Measurements from ENCODE around the gene SEPTIN2.
"Not testable (repeated sequence)": the region's sequence is repeated elsewhere in the genome, so short reads cannot be mapped to it uniquely, and the experiment has no call there.

SEPTIN2 gene

DNA sequence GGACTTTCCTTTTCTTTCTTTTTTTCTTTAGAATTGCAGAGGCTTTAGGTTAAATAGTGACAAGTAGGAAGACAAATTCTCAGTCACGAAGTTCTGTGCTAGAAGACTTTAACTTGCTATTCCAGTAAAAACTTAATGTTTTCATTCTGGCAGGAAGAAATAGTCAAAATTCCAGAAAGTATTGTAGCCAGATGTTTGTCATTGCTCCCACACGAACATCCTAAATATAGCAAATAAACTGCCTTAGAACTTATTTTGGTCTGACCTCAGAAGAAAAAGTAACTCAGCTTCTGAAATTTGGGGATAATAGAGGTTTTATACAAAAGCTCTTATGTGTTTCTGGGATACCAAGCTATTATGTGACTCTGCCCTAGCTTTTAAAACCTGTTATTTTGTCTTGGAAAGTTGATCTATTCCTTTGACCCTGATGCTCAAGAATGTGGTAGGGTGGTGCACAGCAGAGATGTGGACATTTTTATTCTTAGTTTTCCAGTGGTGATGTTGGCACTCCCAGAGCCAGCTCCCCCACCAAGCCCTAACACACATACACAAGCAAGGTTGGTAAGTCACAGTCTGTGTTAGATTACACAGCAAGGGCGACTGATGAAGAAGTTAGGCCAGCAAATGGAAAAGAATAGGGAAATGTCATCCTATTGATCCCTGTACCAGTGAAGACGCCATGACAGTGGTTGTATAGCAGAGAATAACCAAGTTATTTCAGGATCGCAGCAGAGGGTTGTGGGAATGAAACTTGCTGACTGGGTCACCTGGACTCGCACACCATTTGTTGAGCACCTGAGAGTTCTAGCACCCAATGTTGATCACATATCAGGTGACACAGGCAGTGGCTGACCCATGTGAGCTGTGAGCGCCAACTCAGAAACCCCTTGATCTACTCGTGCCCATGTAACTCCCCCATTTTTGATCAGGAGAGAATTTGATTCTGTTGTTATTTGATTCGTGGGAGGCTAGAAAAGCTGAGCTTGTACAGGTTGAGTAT is 64.1 kb downstream of the SEPTIN2 start:
- TF ChIP-seq, protein P1, sequence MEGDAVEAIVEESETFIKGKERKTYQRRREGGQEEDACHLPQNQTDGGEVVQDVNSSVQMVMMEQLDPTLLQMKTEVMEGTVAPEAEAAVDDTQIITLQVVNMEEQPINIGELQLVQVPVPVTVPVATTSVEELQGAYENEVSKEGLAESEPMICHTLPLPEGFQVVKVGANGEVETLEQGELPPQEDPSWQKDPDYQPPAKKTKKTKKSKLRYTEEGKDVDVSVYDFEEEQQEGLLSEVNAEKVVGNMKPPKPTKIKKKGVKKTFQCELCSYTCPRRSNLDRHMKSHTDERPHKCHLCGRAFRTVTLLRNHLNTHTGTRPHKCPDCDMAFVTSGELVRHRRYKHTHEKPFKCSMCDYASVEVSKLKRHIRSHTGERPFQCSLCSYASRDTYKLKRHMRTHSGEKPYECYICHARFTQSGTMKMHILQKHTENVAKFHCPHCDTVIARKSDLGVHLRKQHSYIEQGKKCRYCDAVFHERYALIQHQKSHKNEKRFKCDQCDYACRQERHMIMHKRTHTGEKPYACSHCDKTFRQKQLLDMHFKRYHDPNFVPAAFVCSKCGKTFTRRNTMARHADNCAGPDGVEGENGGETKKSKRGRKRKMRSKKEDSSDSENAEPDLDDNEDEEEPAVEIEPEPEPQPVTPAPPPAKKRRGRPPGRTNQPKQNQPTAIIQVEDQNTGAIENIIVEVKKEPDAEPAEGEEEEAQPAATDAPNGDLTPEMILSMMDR (IDR thresholded peaks at IDR 0.05; ENCODE audit: insufficient read depth, low read depth, low read length, missing control alignments): no peak
- DNase-seq (ENCODE audit: low read depth): no peak
- H3K4me3 ChIP-seq (ENCODE audit: low read depth, low read length): no peak overlapping the region

DNA sequence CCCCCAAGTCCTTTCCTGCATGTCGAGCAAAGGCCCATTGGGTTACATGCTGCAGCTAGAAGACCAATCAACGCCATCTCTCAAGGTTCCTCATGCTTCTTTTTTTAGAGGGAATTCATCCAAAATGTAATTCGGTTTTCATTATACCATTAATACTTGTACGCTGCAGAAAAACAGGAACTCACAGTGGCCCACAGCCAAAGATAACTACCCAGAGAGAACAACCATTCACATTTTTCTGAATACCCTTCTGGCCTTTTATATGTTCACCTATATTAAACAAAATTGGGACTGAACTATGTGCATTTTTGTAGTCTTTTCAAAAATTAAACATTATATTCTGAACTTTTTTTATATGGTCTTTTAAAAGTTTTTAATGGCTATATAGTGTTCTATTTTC is 66.1 kb downstream of the SEPTIN2 start:
- DNase-seq (ENCODE audit: low read depth): no peak
- TF ChIP-seq, protein P1 (IDR thresholded peaks at IDR 0.05; ENCODE audit: insufficient read depth, low read depth, low read length, missing control alignments): no peak
- no peak overlapping the region for H3K4me3 ChIP-seq (ENCODE audit: low read depth, low read length)

DNA sequence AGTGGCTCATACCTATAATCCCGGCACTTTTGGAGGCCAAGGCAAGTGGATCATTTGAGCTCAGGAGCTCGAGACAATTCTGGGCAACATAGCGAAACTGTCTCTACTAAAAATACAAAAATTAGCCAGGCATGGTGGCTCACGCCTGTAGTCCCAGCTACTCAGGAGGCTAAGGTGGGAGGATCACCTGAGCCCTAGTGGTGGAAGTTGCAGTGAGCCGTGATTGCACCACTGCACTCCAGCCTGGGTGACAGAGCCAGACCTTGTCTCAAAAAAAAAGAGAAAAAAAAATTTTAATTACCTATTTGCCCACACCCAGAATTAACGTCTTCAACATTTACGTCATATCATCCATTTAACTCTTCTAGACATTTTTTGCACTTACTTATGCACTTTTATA is 69.7 kb downstream of the SEPTIN2 start:
- H3K4me3 ChIP-seq (ENCODE audit: low read depth, low read length); DNase-seq (ENCODE audit: low read depth): not testable (repeated sequence)

DNA sequence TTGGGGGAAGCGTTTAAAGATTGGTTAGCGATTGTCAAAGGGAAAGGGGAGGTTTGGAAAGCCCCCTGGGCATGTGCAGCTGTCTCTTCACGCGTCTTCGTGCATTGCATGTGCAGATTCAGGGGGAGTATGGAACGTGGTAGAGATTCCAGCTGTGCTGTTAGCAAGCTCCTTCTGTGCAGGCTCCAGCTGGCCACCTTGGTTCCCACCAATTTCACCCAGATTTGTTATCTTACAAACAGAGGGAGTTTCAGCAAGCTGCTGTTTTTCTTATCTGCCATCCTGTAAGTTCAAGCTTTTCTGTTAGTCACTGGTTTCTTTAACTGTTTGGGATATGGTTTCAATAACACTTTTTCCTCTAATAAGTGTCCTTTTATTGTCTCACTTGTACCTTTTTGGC is 70.8 kb downstream of the SEPTIN2 start:
- no peak for DNase-seq (ENCODE audit: low read depth)
- TF ChIP-seq, protein P1 (IDR thresholded peaks at IDR 0.05; ENCODE audit: insufficient read depth, low read depth, low read length, missing control alignments): no peak
- no peak overlapping the region for H3K4me3 ChIP-seq (ENCODE audit: low read depth, low read length)

DNA sequence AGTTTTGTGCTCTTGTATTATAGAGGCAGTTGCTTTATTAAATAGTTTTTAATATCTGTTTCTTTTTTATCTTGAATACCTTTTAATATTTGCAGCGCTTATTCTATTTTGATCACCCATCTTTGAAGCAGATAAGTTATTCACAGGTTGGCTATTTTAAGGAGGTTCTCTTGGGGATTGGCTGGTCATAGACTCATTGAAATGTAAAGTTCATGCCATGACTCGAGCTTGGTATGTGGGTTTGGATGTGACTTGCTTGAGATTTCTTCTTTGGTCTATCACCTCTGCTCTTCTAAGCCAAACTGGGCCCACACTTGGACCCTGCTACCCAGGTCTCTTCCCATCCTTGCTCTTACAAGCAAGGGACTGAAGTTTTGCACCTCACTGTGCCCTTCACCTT is 74.0 kb downstream of the SEPTIN2 start:
- TF ChIP-seq, protein P1 (IDR thresholded peaks at IDR 0.05; ENCODE audit: insufficient read depth, low read depth, low read length, missing control alignments): no peak
- H3K4me3 ChIP-seq (ENCODE audit: low read depth, low read length): no peak overlapping the region
- no peak for DNase-seq (ENCODE audit: low read depth)

DNA sequence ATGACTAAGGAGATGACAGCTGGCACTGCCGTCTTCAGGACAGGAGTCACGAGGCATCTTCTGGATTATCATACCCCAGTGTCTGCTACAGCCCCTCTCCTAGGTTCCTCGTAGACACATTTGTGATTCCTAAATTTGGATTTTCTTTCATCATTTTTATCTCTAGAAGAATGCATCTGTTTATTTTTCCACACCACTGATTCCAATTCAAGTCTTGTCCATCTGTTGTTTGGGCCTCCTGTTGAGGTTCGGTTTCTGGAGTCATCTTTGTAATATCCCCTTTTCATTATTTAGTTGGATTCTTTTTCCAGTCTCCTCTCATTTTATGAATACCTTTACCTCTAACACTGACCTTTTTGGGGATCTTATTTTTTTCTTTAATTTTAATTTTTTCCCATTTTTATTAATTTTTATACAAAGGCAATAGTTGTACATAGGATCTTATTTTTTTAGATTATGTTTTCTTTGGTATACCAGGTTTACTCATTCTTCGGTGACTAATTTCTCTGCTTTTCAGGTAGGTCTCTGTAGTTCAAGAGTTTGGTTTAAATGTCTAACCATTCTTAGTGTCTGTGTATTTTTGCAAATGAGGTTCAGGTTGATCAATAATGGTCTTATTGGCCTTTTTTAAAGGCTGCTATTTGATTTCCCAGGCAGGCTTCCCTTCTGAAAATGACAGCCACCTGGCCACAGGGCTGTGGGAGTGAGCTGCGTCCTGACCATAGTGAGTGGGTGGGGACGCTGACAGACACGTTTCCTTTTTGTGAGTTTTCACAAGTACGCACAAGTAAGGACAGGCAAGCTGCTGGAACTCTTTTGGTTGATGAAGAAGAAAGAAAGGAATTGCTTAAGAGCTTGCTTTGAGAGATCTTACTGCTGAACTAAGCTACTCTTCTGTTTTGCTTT is 74.8 kb downstream of the SEPTIN2 start:
- TF ChIP-seq, protein P1 (IDR thresholded peaks at IDR 0.05; ENCODE audit: insufficient read depth, low read depth, low read length, missing control alignments): no peak
- DNase-seq (ENCODE audit: low read depth): peak; percentile 67
- no peak overlapping the region for H3K4me3 ChIP-seq (ENCODE audit: low read depth, low read length)

Data from GM12865 (cell line).